Left lung (tissue), 10 donors: Measurements from ENCODE around the gene NCOA7. TPM values are rescaled to one million over a fixed set of nuclear protein-coding genes. Genes with fewer than 3 reads are reported as not detected.
A peak's percentile ranks its signal among the peaks of the same experiment; 100 is the strongest.
"Not testable (repeated sequence)": the region's sequence is repeated elsewhere in the genome, so short reads cannot be mapped to it uniquely, and the experiment has no call there.

Experiments used
- ATAC-seq: fragments of 200-7000 bp; cut with Tn5 transposase; one replicate; pipeline ENCODE4 v1.9.1; 2020; ENCODE audit warnings: moderate library complexity
- DNase-seq, 4 donors: peaks; one replicate each; pipeline ENCODE4 v3.0.0-alpha.2; 2013 to 2020
- H3K27ac ChIP-seq, 2 donors: fragments of 200-600 bp; sonication (generic) in 1 of 2; one replicate each; pipeline versions ENCODE4 v1.5.0 to v1.8.0; 2020 to 2021
- H3K27me3 ChIP-seq, 2 donors: fragments of 200-600 bp; sonication (generic) in 1 of 2; one replicate each; pipeline versions ENCODE4 v1.5.0 to v1.8.0; 2020 to 2021
- H3K36me3 ChIP-seq, 2 donors: fragments of 200-600 bp; sonication (generic) in 1 of 2; one replicate each; pipeline versions ENCODE4 v1.5.0 to v1.8.0; 2020 to 2021
- H3K4me1 ChIP-seq, 2 donors: fragments of 200-600 bp; one replicate each; pipeline ENCODE4 v1.8.0; 2021
- H3K4me3 ChIP-seq, 2 donors: fragments of 200-600 bp; sonication (generic) in 1 of 2; one replicate each; pipeline versions ENCODE4 v1.5.0 to v1.8.0; 2020 to 2021; ENCODE audit warnings: mild to moderate bottlenecking in 1 of 2
- H3K9me3 ChIP-seq, 2 donors: fragments of 200-600 bp; sonication (generic) in 1 of 2; one replicate each; pipeline versions ENCODE4 v1.5.0 to v1.8.0; 2020 to 2021
- intact Hi-C, 2 donors: fragments of 100-400 bp; cut with DNase I; formaldehyde crosslinking; loops; one replicate each; pipeline versions ENCODE4 v1.11.2 to v1.14.2; 2022
- polyA plus RNA-seq, 6 donors: library from polyadenylated mRNA; unstranded; fragments of 120-200 nt; gene quantifications; one replicate each; pipeline ENCODE4 v1.2.1, GENCODE V29; 2013; ENCODE audit not compliant: insufficient read length in 6 of 6
- total RNA-seq, 2 donors: library from RNA; stranded (reverse); fragmentation: NEBNext Ultra II Directional; extraction: Animal tissue kit (Norgen Biotek cat#: 25700); gene quantifications; one replicate each; pipeline ENCODE4 v1.2.1, GENCODE V29; 2021
- TF ChIP-seq, protein P1 (sequence below), 2 donors: fragments of 200-600 bp; sonication (generic) in 1 of 2; IDR thresholded peaks; one replicate each; pipeline versions ENCODE4 v1.5.0 to v1.8.0; 2021; ENCODE audit warnings: antibody characterized with exemption in 2 of 2
- donor health status: DM: no; HTN: yes; CAD: no.
- donor health status: DM: no; HTN: no; CAD: no.

Gene NCOA7
- total and polyA plus RNA-seq, 8 donors: 16.1 to 94.3 (median 18.3) TPM

GRCh38 chr6:125798734-125799508 lies 8.2 kb downstream of the NCOA7 start:
- Histone ChIP-seq H3K27ac (peak overlapping the region; percentile 51 to 70), H3K4me1 (peaks cover 17 to 39% of the 10 kb centered on the region in 2 donors)

DNA sequence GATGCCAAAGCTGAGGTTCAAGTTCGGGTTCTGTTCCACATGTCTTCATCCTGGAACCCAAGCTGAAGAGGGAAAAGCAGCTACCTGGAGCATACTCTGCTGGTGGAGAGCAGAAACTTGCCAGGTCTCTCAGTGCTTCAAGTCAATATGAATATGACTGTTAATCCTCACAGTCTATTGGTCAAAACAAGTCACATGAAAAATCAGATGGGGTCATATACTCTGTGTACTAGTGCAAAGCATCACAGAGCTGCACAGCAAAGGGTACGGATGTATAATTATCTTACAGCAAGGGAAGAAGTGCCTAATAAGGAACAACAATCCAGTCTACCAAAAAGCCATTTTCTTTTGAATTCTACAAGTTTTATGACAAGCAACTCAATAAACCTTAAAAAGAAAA lies 11.6 kb downstream of the NCOA7 start:
- Histone ChIP-seq H3K4me3 (no peak overlapping the region), H3K4me1 (peaks cover 10 to 43% of the 10 kb centered on the region in 2 donors), H3K27ac (peak overlapping the region in 1 of 2 donors; percentile 71), H3K36me3 (no peaks in the 10 kb centered on the region), H3K9me3 (no peaks in the 10 kb centered on the region), H3K27me3 (no peaks in the 10 kb centered on the region)
- intact Hi-C loops: no loop called here
- TF ChIP-seq, protein P1, sequence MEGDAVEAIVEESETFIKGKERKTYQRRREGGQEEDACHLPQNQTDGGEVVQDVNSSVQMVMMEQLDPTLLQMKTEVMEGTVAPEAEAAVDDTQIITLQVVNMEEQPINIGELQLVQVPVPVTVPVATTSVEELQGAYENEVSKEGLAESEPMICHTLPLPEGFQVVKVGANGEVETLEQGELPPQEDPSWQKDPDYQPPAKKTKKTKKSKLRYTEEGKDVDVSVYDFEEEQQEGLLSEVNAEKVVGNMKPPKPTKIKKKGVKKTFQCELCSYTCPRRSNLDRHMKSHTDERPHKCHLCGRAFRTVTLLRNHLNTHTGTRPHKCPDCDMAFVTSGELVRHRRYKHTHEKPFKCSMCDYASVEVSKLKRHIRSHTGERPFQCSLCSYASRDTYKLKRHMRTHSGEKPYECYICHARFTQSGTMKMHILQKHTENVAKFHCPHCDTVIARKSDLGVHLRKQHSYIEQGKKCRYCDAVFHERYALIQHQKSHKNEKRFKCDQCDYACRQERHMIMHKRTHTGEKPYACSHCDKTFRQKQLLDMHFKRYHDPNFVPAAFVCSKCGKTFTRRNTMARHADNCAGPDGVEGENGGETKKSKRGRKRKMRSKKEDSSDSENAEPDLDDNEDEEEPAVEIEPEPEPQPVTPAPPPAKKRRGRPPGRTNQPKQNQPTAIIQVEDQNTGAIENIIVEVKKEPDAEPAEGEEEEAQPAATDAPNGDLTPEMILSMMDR (IDR thresholded peaks at IDR 0.05): no peak
- no peak for DNase-seq
- ATAC-seq: no peak

More at GRCh38 chr6:125798734-125799508, 8.2 kb downstream of the NCOA7 start:
- TF ChIP-seq, protein P1 (IDR thresholded peaks at IDR 0.05): no peak
- intact Hi-C loops: no loop called here
- ATAC-seq (no peak), DNase-seq (no peak)
- no peak overlapping the region for H3K4me3 ChIP-seq
- H3K27me3 ChIP-seq: no peaks in the 10 kb centered on the region
- no peaks in the 10 kb centered on the region for H3K36me3 ChIP-seq
- H3K9me3 ChIP-seq: no peaks in the 10 kb centered on the region

DNA sequence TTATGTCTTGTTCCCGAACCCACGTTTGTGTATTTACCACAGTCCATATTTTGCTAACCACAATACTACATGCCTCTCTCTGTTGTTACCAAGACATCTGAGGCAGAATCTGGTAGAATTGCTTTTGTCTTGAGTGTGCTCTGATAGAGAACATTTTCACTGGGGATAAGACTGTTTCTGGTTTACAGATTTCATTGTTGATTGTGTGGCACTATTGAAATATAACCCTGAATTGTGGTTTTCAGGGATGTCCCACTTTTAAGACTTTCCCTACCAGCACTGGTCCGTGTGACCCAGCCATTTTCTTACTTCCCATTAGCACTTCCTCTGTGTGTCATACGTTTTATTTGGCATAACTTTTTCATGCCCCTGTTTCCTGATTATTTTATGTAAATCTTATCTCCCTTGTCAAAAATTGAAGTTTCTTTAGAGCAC lies 12.2 kb downstream of the NCOA7 start:
- H3K9me3 ChIP-seq: no peaks in the 10 kb centered on the region
- H3K27me3 ChIP-seq: no peaks in the 10 kb centered on the region
- H3K36me3 ChIP-seq: no peaks in the 10 kb centered on the region
- ATAC-seq (peak; percentile 47), DNase-seq (no peak)
- TF ChIP-seq, protein P1 (IDR thresholded peaks at IDR 0.05): no peak
- intact Hi-C loops: no loop called here
- peaks cover 10 to 38% of the 10 kb centered on the region in 2 donors for H3K4me1 ChIP-seq
- H3K27ac ChIP-seq: peak overlapping the region in 1 of 2 donors; percentile 71
- H3K4me3 ChIP-seq: no peak overlapping the region

- no peak overlapping the region for H3K4me3 ChIP-seq
- H3K27me3 ChIP-seq: no peaks in the 10 kb centered on the region
- H3K9me3 ChIP-seq: no peaks in the 10 kb centered on the region
- ATAC-seq (no peak), DNase-seq (no peak)
- H3K36me3 ChIP-seq: no peaks in the 10 kb centered on the region
- peaks cover 6 to 25% of the 10 kb centered on the region in 2 donors for H3K4me1 ChIP-seq
- no peak overlapping the region for H3K27ac ChIP-seq
- TF ChIP-seq, protein P1 (IDR thresholded peaks at IDR 0.05): no peak
- intact Hi-C loops: no loop called here
Observed at GRCh38 chr6:125804264-125804663, 13.5 kb downstream of the NCOA7 start.

DNA sequence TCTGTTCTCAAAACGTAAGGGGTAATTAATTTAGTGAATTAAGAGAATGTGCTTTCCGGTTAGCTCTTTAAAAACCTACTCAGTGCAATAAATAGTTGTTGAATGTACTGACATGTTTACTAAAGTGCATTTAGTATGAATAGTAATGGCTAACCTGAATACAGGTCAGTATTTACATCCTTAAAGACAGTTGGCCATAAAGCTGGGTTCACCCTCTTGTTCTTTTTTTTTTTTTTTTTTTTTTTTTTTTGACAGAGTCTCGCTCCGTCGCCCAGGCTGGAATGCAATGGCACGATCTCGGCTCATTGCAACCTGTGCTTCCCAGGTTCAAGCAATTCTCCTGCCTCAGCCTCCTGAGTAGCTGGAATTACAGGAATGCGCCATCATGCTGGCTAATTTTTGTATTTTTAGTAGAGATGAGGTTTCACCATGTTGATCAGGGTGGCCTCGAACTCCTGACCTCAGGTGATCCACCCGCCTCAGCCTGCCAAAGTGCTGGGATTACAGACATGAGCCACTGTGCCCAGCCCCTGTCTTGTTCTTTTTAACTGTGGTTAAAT lies 14.2 kb downstream of the NCOA7 start:
- DNase-seq, intact Hi-C loops, H3K4me3 ChIP-seq, H3K9me3 ChIP-seq, ATAC-seq, H3K27ac ChIP-seq, H3K27me3 ChIP-seq, H3K36me3 ChIP-seq: not testable (repeated sequence)
- H3K4me1 ChIP-seq: peaks cover 6 to 21% of the 10 kb centered on the region in 2 donors
